C1 segment of cervical spinal cord (tissue), 14 donors: ENCODE results near the gene MISP3.
A peak's percentile ranks its signal among the peaks of the same experiment; 100 is the strongest.

ENCODE experiments used
- DNase-seq, 14 donors: peaks; one replicate each; lab custom pipeline; 2025; lab: John Stamatoyannopoulos, UW

The MISP3 gene

DNA sequence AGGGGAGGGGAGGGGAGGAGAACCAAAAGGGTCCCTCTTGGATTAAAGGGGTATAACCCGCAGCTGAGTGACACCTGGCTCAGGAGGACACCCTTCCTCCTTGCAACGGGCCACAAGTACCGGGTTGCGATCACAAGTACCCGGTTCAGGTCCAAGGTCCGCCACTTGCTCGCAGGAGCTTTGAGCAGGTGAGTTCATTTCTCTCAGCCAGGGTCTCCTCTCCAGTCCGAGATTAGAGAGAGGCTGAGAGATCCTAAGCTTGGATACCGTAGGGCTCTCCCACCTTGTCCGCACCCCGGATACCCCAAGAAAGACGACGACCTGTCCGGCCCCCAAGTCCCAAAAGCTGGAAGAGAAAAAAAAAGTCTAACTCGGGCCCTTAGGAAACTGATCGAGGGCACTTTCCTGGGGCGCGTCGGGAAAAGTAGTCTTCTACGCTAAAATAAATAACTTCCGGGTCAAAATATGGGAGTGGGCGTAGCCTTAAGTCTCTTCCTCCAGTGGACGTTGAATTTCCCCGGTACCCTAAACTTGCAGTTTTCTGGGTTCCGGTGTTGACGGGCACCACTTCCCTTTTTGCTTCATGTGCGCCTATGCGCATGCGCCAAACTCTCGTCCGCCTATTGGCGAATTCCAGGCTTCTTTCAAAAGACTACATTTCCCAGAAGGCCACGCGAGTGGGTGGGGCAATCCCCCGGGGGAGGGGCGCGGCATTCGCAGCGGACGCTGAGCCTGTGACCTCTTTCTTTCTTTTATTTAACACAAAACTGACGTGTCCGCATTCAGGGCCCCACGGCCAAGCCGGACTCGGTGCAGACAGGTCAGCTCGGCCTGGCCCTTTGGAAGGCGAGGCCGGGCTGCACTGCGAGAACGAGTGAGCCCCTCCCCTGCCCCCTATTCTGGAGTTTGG, 8.6 kb downstream of the MISP3 start:
- DNase-seq = peak; percentile 92 to 99 (median 96)

DNA sequence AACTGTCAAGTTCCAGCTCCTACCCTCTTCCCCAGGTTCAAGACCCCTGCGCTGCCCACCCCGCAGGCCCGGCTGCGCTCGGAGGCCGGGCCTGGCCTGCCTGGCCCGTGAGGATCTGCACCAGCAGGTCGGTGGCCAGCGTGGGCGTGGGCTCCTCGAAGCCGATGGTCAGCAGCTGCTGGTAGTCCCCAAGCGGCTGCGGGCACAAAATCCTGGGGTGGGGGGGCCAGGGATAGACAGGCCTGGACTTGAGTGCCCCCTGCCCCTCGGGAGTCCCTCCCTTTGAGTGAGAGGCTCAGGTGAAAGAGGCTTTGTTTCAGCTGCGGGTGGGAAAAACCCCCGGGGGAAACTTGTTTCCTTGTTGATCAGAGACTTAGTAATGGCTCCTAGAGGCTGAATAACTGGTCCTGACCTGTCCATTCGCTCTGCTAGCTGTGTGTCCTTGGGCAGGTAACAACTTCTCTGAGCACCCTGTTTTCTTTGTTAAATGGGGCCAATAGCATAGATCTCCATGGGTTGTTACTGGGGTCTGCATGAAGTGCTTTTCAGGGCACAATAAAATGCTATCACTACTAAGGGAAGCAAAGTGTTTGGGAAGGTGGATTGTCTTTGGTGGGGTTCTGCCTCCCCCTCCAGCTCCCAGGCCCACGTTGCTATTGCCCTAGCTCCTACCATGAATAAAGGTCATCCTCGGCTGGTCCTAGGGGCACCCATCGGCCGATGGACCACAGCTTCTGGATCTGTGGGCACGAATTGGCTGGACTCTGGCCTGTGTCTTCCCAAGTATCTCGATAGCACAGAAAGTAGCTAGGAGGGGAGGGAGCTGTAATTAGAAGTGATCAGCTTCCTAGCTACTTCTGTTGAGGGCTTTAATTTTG, 9.4 kb downstream of the MISP3 start:
- no peak for DNase-seq

DNA sequence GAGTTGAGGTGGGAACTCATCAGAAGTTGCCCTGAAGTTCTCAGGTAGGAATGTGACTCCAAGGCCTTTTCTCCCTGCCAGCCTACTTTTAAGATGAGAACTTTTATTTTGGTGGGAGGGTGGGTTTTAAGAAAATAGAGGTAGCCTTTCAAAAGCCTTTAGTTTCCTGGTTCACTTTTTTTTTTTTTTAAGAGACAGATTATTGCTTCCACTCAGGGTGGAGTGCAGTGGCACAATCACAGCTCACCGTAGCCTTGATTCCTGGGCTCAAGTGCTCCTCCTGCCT, 10.0 kb downstream of the MISP3 start:
- no peak for DNase-seq

DNA sequence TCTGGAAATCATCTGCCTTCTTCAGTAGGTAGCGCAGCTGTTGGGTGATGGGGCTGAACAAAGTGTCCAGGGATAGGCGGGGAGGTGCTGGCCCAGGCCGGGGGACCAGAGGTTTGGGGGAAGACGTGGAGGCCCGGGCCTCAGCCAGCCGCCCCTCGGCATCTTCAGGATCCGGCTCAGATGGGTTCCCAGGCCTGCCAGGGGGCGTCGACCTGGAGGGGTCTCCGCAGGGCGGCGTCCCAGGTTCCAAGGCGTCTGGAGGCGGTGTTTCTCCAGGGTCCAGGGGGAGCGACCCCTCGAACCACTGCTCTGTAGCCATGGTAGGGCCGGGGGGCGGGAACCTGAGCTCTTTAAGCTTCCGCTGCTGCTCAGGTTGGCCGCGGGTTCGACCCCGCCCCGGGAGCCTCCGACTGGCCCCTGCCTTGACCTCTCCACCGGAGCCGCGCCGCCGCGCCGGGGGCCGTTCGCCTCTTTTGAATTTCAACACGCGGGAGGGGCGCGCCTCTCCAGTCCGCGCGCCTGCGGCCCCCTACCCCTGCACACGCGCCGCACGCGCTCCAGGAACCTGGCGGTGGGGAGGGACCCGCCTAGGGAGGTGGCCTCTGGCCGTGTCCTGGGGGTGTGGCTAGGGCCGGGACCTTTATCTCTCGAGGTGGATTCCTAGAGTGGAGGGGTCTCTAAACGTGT, 12.9 kb downstream of the MISP3 start, which contains the start of gene C19orf67:
C19orf67 (minus strand) TSS at position 475 of the 687 bp plus-strand sequence; CDS start at position 319, 156 bp downstream.
- no peak for DNase-seq

DNA sequence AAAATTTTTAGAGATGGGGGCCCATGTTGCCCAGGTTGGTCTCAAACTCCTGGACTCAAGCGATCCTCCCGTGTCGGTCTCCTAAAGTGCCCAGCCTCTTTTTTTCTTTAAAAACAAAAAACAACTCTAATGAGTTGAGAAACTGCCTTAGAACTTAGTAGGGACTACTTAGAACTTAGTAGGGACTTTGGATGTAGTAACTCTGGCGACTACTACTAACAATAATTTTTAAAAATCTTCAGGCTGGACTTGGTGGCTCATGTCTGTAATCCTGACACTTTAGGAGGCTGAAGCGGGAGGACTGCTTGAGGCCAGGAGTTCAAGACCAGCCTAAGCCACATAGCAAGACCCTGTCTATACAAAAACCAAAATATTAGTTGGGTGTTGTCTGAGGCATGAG, 13.5 kb downstream of the MISP3 start:
- no peak for DNase-seq

DNA sequence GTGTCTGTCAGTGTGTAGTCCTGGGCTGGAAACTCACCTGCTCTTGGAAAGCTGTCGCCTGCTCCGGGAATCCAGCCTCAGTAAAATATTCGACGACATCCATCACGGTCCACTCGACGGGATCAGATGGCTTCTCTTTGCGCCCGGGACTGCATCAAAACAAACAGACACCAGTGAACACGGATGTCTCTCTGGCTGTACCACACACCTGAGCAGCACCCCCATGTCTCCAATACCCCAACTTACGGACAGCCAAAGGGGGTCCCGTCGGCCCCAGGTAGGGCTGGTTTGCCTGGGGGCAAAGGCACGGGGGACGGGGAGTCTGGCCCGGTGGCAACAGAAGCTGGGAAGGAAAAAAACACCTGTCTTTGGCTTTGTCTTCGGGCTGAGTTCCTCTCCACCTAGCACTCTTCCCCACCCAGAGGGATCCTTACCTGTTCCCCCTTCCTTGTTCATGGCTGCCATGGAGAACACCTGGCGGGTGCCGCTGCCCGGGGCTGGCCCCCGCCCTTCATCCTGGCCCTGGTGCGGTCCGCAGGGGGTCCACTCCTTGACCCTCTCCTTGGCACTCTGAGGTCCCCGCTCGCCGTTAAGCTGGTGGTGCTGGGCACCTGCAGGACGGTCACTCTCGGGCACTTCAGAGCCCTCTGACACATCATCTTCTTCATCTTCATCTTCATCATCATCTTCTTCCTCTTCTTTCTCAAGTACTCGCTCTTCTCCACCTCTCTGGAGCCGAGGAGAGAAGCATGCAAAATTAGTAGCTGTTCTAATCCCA, 16.2 kb downstream of the MISP3 start:
- no peak for DNase-seq

DNA sequence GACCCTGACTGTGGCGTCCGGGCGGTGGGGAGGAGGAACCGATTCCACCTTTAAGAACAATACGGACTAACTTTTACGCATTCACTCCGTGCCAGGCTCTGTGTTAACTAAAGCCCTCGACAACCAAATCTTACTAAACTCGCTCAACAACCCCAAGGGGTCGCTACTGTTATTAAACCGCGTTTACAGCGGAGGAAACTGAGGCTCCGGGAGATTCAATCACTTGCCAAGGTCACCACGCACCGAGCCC, 16.8 kb downstream of the MISP3 start:
- no peak for DNase-seq

DNA sequence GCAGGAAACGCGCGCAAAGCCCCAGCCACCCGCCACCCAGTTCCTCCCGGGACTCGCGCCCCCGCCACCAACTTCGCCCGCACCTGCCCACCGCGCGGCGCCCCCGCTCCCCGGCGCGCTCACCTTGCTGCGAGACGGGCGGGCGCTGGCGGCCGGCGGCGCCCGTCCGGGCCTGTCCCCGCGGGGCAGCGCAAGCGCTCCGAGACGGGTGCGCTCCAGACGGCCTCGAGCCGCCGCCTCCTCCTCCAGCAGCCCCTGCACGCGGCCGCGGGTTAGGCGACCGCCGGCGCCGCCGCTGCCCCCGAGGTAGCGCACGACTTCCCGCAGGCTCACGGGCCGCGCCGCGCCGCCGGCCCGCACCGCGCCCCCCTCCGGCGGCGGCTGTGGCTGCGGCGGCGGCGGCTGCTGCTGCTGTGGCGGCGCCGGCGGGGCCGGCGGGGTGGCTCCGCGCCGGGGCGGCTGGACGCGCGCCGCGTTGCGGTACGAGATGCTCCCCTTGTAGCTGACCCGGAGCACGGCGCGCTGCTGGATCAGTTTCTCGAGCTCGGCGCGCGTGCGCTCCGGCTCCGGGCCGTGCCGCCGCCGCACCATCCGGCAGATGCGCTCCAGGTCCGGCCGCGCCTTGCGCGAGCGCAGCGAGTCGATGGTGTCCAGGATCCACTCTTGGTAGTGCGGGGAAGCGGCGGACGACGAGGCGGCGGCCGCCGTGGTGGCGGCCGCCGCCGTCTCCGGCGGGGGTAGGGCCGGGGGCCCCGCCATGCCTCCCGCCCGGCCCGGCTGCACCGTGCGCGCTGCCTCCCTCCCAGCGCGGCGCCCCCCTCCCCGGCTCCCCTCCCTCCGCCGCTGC, 17.3 kb downstream of the MISP3 start:
- peak in 3 of 14 donors; percentile 35 to 57 (median 45) for DNase-seq

DNA sequence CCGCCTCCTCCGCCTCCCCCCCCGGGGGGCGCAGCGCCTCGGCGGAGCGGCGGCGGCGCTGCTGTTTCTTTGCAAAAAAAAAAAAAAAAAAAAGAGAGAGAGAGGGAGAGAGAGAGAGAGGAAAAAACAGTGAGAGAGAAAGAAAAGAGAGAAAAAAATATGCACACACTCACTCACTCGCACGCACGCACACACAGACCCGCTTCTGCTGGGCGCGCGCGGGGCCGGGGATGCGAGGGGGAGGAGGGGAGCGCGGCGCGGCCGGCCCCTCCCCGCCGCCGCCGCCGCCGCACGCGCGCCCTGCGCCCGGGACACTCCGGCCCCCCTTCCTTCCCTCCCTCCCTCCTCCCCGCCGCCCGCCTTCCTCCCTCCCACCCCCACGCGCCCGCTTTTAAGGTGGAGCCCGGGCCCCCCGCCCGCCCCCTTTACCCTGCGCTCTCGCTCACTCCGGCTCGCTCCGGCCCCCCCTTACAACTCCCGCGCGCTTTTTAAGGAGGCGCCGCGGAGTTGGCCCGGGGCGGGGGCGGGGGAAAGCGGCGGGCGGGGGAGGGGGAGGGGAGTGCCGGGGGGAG, 18.0 kb downstream of the MISP3 start, which contains the start of gene SAMD1:
SAMD1 (minus strand) TSS at position 243 of the 572 bp plus-strand sequence.
- DNase-seq = peak in 12 of 14 donors; percentile 50 to 90 (median 80)

DNA sequence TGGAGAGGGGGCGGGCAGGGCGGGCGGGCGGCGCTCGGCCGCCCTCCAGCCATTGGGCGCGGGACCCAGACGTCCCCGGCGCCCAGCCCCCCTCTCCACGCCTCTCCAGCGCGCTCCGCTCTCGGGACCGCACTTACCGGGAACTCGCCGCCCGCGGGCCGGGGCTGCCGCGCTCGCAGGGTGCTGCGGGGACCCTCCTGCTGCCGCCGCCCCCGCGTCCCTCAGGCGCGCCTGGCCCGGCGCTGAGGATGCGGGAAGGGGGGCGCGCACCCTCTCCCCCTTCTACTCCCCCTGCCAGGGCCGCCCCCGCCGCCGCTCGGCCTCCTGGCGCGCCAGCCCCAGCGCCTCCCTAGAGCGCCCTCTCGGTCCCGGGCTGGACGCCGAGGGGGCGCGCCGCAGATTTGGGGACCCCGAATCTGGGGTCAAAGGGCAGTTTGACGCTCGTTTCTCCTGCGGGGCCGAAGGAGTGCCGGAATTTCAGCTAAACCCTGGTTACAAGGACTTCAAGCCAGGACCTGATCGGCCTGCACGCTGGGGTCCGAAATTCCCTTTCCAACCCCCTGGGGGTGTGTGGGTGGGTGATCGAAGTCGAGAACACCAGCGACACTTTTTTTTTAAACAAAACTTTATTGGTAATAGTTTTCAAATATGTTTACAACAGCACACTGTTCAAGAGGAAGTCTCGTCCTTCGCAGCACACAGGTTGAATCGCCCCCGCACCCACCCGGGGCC, 18.7 kb downstream of the MISP3 start:
- DNase-seq = peak in 10 of 14 donors; percentile 30 to 90 (median 79)

DNA sequence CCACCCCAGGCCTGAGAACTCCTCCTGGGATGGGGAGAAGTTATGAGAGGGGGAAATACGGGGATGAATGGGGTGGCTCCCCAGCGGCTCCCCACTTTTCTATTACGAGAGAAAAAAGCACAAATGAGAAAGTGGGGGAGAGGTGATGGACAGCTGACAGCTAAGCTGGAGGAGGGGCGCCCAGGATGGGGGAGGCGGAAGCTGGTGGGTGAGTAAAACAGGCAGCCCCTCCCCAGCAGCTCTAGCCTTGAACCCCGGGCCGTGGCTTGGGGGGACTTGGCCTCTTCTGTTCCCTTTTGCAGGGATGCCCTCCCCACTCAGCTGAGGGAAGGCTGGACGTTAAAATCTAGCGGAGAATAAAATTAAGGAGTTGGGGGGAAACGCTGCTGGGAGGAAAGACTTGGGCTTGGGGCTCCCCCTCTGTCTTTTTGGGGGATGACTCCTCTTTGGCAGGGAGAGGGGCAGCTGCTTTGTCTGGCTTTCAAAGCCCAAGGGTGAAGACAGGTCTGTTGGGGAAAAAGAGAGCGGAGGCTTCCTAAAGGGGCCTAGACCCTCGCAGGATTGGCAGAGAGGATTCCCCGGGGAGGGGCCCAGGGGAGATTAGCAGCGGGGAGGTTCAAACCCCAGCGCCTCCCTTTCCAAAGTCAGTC, 19.4 kb downstream of the MISP3 start:
- DNase-seq = peak in 2 of 14 donors; percentile 49 to 53

DNA sequence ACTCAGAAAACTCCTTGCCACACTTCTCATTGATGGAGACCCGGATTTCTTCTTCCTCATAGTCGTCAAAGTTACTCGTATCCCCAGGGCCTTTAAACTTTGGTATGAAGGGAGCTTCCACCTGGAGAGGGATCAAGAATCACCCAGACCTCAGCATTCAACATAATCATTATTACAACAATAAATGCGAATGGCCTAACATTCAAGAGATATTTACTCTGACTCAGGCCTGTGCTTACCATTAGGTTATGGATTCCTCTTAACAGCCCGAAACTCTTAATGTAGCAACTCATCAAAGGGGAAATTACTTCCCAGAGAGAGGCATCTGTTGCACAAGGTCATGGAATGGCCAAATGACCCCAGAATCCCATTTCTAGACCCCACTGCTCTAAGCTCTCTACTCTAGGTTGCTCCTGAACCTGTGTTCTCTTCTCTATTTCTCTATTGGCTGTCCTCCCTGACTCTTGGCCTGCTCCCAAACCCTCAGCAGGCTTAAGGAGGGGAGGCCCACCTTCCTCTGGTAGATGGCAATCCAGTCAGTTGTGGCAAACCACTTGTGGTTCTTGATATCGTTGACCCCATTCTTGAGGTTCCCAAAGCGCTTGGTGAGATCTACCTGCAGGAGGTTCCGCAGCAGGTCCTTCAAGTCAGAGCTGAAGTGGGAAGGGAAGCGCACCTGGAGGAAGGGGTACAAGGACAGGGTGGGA, 20.7 kb downstream of the MISP3 start:
- no peak for DNase-seq

DNA sequence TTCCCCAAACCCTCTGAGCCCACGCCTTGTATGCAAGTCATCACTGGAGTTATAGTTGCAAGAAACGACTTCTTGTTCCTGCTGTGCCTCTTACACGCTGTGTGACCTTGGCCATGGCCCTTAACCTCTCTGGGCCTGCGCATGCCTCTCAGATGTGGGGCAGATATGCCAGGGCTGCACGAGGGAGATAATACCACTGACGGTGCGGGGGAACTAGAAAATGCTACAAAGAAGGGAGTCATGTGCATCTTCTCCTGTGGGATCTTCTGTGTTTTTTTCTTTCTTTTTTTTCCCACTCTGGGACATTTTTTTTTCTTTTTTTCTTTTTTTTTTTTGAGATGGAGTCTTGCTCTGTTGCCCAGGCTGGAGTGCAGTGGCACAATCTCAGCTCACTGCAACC, 22.3 kb downstream of the MISP3 start:
- no peak for DNase-seq

DNA sequence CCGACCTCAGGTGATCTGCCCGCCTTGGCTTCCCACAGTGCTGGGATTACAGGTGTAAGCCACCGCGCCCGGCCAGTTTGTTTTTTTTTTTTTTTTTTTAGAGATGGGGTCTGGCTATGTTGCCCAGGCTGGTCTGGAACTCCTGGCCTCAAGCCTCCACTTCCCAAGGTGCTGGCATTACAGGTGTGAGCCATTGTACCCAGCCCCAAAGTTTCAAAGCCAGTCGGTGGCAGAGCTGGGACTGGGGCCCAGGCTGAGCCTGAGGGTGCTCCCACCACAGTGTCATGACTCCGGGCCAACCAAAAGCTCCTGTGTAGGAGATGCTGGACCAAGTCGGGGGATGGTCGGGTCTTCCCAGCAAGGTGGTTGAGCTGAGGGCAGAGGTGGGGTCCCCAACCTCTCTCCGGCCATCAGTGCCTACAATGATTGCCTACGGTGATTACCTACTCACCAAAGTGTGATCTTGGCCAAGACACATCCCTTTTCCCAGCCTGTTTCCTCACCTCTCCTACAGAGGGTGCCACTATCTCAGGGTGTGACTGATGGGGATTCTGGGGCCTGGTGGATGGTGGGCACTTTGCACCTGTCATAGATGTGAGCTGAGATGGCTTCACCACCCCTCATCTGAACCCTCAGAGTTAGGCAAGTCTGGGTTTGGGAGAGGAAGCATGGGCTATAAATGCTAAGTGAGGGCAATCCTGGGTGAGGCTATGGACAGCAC, 23.8 kb downstream of the MISP3 start:
- DNase-seq = no peak

DNA sequence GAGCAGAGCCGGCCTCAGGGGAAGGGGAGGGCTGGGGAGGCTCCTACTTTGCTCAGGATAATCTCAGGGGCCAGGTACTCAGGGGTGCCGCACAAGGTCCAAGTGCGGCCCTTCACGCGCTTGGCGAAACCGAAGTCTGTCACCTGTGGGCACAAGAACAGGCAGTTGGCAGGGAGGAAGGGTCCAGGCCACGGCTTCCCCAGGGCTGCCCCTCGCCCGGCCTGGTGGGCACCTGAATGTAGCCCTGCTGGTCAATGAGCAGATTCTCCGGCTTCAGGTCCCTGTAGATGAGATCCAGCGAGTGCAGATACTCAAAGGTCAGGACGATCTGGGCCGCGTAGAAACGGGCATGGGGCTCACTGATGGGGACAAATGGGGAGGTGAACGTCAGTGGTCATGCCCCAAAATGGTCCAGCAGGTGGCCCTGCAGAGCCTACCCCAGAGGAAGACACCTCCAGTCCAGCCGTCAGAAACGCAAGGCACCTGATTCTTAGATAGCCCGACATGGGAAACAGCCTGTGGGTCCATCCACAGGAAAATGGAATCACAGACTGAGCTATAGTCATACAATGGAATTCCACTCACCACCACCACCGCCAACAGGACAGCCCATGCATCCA, 25.1 kb downstream of the MISP3 start:
- DNase-seq = no peak

DNA sequence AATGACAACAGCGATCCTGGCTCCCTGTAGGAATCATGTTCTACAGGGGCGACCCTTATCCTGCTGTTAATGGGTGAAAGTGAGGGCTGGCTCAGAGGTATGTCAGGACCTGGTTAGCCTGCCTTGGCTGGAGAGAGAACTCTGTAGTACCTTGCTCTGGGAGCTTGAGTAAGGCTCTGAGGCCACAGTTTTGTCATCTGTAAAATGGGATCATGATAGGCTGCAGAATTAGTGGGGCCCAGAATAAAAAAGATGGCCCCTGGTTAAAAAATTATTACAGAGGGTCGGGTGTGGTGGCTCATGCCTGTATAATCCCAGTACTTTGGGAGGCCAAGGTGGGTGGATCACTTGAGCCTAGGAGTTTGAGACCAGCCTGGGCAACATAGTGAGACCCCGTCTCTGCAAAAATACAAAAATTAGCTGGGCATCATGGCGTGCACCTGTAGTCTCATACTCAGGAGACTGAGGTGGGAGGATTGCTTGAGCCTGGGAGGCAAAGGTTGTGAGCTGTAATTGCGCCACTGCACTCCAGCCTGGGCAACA, 28.5 kb downstream of the MISP3 start:
- DNase-seq = no peak
